Vagina (tissue), 2 donors: Measurements from ENCODE around the gene SEC14L5.
"Not testable (repeated sequence)": the region's sequence is repeated elsewhere in the genome, so short reads cannot be mapped to it uniquely, and the experiment has no call there.

Experiments
- CTCF ChIP-seq, 3 experiments: fragments of 450-650 bp in 2 of 3; fragments of 200-600 bp in 1 of 3; sonication (generic) in 1 of 3; IDR thresholded peaks; one replicate each; pipeline ENCODE4 v1.5.1; 2017 to 2019; ENCODE audit warnings: antibody characterized with exemption in 3 of 3, mild to moderate bottlenecking in 2 of 3, moderate library complexity in 2 of 3
- POLR2A ChIP-seq, 2 donors: fragments of 450-650 bp; IDR thresholded peaks; one replicate each; pipeline ENCODE4 v1.6.1; 2017; ENCODE audit warnings: antibody characterized with exemption in 2 of 2, mild to moderate bottlenecking in 2 of 2, moderate library complexity in 2 of 2

GRCh38 chr16:4929619-4930018 is 28.5 kb upstream of the SEC14L5 start:
- TF ChIP-seq POLR2A, CTCF (IDR thresholded peaks at IDR 0.05): not testable (repeated sequence)
